ENCODE data around the gene CALML6. TPM values are rescaled to one million over a fixed set of nuclear protein-coding genes. Genes with fewer than 3 reads are reported as not detected.
A peak's percentile ranks its signal among the peaks of the same experiment; 100 is the strongest.

The CALML6 gene
- total and polyA plus RNA-seq, 2 experiments from 2014 or later = 0.87 TPM; not detected in 1

DNA sequence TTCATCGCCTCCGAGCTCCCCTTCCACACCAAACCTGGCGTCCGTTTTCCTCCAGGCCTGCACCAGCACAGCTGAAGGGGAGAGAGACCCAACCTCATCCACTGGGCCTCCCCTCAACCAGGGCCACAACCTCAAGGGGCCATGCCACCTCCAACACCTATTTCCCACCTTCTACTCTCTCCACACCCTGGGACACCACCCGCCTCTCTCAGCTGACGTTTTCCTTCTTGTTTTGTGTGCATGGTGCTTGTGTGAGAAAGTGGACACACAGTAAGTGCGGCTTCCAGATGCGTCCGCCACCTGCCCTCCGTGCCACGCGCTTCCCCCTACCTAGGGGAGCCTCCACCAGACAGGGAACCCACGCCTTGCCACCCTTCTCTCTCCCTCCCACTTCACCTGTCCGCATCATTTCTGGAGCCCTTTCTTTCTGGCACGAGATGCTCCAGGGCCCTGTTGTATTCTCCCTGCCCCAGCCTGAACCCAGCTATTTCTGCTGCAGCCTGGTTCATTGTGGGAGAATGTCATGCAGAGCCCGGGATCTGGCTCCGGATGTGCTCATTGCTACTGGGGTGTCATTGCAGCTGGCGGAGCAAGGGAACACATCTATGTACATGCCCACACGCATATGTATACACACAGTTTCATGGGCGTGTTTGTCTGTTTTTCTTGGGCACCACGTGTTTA lies 22.8 kb upstream of the CALML6 start (continued):
- TF ChIP-seq REST (IDR thresholded peaks at IDR 0.05; ENCODE audit: unreplicated experiment) (no peak), ZNF331 (CRISPR knock-in tag; IDR thresholded peaks at IDR 0.05; ENCODE audit: low read depth) (no peak), EZH2phosphoT487 (IDR thresholded peaks at IDR 0.05; ENCODE audit: unreplicated experiment) (no peak)
- TF ChIP-seq, protein P1, sequence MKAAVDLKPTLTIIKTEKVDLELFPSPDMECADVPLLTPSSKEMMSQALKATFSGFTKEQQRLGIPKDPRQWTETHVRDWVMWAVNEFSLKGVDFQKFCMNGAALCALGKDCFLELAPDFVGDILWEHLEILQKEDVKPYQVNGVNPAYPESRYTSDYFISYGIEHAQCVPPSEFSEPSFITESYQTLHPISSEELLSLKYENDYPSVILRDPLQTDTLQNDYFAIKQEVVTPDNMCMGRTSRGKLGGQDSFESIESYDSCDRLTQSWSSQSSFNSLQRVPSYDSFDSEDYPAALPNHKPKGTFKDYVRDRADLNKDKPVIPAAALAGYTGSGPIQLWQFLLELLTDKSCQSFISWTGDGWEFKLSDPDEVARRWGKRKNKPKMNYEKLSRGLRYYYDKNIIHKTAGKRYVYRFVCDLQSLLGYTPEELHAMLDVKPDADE (IDR thresholded peaks at IDR 0.05) = no peak

- Histone ChIP-seq H3K27me3 (ENCODE audit: insufficient read depth) (no peaks in the 10 kb centered on the region), H3K27ac (ENCODE audit: low read depth) (no peak overlapping the region), H3K36me3 (ENCODE audit: insufficient read depth) (no peaks in the 10 kb centered on the region), H2AFZ (no peak overlapping the region), H3F3A (replicated peaks; ENCODE audit: low read depth) (peaks cover 16% of the 10 kb centered on the region), H3K79me2 (replicated peaks; ENCODE audit: insufficient read depth) (peaks cover 34% of the 10 kb centered on the region), H3K4me3 (no peak overlapping the region), H3K9me2 (ENCODE audit: insufficient read depth) (no peaks in the 10 kb centered on the region), H3K4me2 (no peak overlapping the region), H3K4me1 (ENCODE audit: insufficient read depth) (peaks cover 28% of the 10 kb centered on the region), H4K20me1 (replicated peaks; ENCODE audit: insufficient read depth) (peaks cover 15% of the 10 kb centered on the region)
- Mint-ChIP-seq H3K27me3 (ENCODE audit: insufficient read depth, low read depth, poor library complexity) (peaks cover 13% of the 10 kb centered on the region), H3K36me3 (ENCODE audit: low read depth) (peaks cover 3% of the 10 kb centered on the region; the same call in 1 of the 3 replicates), H3K4me3 (peak overlapping the region; percentile 73), H3K9me3 (no peaks in the 10 kb centered on the region; the same call in 2 of the 3 replicates), H3K27ac (no peak overlapping the region), H3K4me1 (peaks cover 47% of the 10 kb centered on the region)
- ATAC-seq = no peak
- DNase-seq (ENCODE audit: low spot score) = no peak
- TF ChIP-seq NANOG (IDR thresholded peaks at IDR 0.05; ENCODE audit: borderline replicate concordance) = no peak
- TF ChIP-seq EZH2 (IDR thresholded peaks at IDR 0.05; ENCODE audit: low read depth, unreplicated experiment) = no peak
- TF ChIP-seq REST (IDR thresholded peaks at IDR 0.05; ENCODE audit: unreplicated experiment) = no peak
- no peak for TF ChIP-seq JUNB (IDR thresholded peaks at IDR 0.05; ENCODE audit: unreplicated experiment)
- no peak for TF ChIP-seq CREB1 (CRISPR knock-in tag; IDR thresholded peaks at IDR 0.05; ENCODE audit: low read depth)
- no peak for TF ChIP-seq EZH2phosphoT487 (IDR thresholded peaks at IDR 0.05; ENCODE audit: unreplicated experiment)
Measured at GRCh38 chr1:1892763-1893120, 22.3 kb upstream of the CALML6 start.

All from GM23338 (cell line).